ENCODE measurements around the gene PARP3.

Gene PARP3

DNA sequence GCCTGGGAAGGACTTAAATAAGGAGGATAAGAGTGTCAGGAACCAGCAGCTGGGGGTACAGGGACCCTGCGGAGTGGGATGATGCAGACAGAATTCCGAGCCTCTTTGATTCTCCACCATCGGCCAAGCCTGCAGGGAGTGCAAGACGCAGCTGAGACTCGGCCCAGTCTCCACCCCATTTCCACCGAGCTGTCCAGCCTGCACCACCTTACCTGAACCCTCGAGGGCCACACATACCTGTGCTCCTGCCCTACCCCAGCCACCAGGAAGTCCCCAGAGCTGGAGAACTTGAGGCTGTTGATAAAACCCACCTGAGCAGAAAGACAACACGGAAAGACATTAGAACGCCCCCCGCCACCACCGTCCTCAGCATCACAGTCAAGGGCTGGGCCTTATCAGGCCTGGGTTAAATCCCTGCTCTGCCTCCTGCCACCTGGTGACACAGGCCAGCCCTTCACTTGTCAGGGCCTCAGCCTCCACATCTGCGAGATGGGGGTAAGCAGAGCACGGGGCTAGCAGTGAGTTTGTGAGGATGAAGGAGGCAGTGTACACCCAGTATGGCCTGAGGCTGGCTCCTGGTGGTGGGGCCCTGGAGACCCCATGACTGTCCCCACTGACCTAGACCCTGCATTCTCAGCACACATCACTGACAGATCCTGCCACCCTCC is 8.6 kb upstream of the PARP3 start:
- H3K36me3 Mint-ChIP-seq (ENCODE audit: low read depth): peaks cover 39% of the 10 kb centered on the region
- H3K4me3 Mint-ChIP-seq: no peak overlapping the region
- no peaks in the 10 kb centered on the region for H3K9me3 Mint-ChIP-seq
- no peaks in the 10 kb centered on the region for H3K27me3 Mint-ChIP-seq (ENCODE audit: low read depth)
- TF ChIP-seq CTCF (IDR thresholded peaks at IDR 0.05; ENCODE audit: unreplicated experiment in 3 of 3): no peak
- no peak overlapping the region for H3K27ac Mint-ChIP-seq
- no peaks in the 10 kb centered on the region for H3K4me1 Mint-ChIP-seq

- no peak overlapping the region for H3K4me3 Mint-ChIP-seq
- H3K27ac Mint-ChIP-seq: no peak overlapping the region
- H3K9me3 Mint-ChIP-seq: no peaks in the 10 kb centered on the region
- TF ChIP-seq CTCF (IDR thresholded peaks at IDR 0.05; ENCODE audit: unreplicated experiment in 3 of 3): no peak
- H3K4me1 Mint-ChIP-seq: peaks cover 3% of the 10 kb centered on the region
- H3K36me3 Mint-ChIP-seq (ENCODE audit: low read depth): peaks cover 39% of the 10 kb centered on the region
- H3K27me3 Mint-ChIP-seq (ENCODE audit: low read depth): no peaks in the 10 kb centered on the region
Measured at GRCh38 chr3:51934139-51934850, 7.9 kb upstream of the PARP3 start.

DNA sequence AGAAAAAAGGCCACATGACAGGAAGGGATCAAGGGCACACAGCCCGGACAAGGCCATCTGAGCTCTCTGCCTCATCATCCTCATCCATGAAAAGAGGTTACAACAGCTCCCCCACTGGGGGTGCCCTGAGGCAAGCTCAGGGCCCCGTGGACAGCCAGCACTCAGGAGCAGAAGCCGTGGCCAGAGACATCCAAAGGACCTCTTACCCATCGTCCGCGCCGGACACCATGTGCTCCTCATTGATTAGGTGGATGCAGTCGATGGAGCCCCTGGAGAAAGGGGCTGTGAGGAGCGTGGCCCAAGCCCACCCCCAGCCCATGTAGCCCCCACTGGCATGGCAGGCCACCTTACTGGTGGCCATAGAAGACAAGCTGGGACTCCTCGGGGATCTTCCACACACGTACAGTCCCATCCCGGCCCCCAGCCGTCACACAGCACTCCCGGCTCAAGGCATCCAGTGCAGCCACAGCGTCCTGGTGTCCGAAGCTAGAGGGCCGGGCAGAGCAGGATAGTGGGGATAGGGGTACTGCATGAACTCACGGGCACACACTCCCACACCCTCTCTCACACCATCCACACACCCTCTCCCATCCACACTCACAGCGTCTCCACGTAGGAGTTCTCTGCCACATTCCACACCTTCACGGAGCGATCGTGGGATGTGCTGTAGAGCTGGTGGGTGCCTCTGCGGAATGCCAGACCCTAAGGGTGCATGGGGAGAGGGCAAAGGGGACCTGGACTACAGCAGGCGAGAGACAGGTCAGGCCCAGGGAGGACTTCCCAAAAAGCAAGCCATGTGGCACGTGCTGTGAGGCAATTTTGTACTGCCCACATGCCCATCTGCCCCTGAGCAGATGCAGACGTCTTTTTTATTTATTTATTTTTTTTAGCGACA is 6.9 kb upstream of the PARP3 start:
- peaks cover 39% of the 10 kb centered on the region for H3K36me3 Mint-ChIP-seq (ENCODE audit: low read depth)
- H3K27ac Mint-ChIP-seq: no peak overlapping the region
- H3K9me3 Mint-ChIP-seq: no peaks in the 10 kb centered on the region
- no peak for TF ChIP-seq CTCF (IDR thresholded peaks at IDR 0.05; ENCODE audit: unreplicated experiment in 3 of 3)
- H3K4me1 Mint-ChIP-seq: peaks cover 6% of the 10 kb centered on the region
- no peaks in the 10 kb centered on the region for H3K27me3 Mint-ChIP-seq (ENCODE audit: low read depth)
- H3K4me3 Mint-ChIP-seq: no peak overlapping the region

DNA sequence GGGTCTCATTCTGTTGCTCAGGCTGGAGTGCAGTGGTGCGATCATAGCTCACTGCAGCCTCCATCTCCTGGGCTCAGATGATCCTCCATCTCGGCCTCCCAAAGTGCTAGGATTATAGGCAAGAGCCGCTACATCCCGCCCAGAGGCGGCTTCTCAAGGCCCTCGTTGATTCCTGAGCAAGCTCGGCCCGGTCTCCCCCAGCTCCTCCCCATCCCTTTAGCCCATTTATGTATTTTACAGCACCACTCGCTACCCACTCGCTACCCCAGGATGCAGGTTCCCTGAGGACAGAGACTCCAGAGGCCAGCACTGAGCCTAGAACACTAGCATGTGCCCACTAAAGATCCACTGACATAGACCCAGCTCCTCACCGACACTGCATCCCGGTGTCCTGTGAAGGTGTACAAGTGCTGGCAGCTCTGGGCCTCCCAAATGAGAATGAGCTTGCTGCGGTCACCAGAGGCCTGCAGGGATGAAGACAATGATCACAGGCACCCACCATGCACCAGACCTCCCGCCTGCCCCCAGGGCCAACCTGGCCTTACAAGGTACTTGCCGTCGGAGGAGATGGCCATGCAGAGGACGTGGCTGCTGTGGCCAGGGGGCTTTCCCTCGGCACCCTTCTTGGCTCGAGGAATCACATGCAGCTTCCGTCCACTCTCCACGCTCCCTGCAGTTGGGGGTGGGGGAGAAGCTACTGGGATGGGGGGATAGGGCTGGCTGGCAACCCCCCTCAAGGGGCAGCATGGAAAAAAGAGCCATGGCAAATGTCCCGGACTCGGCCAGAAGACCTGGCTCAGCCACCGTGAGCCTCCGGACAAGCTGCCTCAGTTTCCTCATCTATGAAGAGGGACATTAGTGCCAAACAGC is 6.0 kb upstream of the PARP3 start:
- H3K9me3 Mint-ChIP-seq: no peaks in the 10 kb centered on the region
- no peak overlapping the region for H3K4me3 Mint-ChIP-seq
- H3K36me3 Mint-ChIP-seq (ENCODE audit: low read depth): peaks cover 38% of the 10 kb centered on the region
- TF ChIP-seq CTCF (IDR thresholded peaks at IDR 0.05; ENCODE audit: unreplicated experiment in 3 of 3): no peak
- no peaks in the 10 kb centered on the region for H3K27me3 Mint-ChIP-seq (ENCODE audit: low read depth)
- peaks cover 14% of the 10 kb centered on the region for H3K4me1 Mint-ChIP-seq
- no peak overlapping the region for H3K27ac Mint-ChIP-seq

GRCh38 chr3:51937014-51937413 is 5.1 kb upstream of the PARP3 start:
- Mint-ChIP-seq H3K36me3 (ENCODE audit: low read depth) (peaks cover 34% of the 10 kb centered on the region), H3K9me3 (no peaks in the 10 kb centered on the region), H3K27me3 (ENCODE audit: low read depth) (no peaks in the 10 kb centered on the region), H3K4me3 (no peak overlapping the region), H3K4me1 (peaks cover 22% of the 10 kb centered on the region), H3K27ac (no peak overlapping the region)
- no peak for TF ChIP-seq CTCF (IDR thresholded peaks at IDR 0.05; ENCODE audit: unreplicated experiment in 3 of 3)
